ENCODE results near the gene PLXNA4. TPM values are rescaled to one million over a fixed set of nuclear protein-coding genes. Genes with fewer than 3 reads are reported as not detected.
A peak's percentile ranks its signal among the peaks of the same experiment; 100 is the strongest.

PLXNA4 gene
- total and polyA plus RNA-seq, 9 of the 15 experiments (the other 6 are each of a cell fraction or from before 2014, with no cell fraction given), result under 0.01 to 0.09 TPM; not detected in 7

DNA sequence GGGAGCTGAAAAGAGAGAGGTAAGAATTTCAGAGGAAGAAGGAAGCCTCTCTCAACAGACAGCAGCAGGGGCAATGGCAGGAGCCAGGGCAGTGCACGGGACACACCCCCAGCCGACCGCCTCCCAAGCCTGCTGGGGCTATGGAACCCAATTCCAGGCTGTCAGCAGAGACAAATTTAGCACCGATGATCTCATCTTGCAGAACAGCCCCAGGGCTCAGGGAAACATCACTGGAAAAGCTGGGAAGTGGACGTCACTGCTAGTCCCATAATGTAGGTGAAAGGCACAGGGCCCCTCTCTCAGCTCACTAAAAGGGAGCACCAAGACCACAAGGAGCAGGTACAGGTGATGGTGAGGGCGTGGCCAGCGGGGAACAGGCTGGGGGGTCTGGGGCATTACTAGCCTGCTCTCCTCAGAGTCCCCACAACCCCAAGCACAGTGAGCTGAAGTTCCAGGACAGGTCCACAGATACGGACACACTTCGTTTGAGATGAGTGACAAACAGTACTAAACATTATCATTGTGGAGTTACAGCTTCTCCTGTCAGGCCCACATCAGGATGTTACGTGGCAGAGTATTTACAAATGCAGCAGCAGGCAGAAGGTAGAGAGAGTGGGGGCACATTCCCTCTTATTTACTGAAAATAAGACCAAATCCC, 103.7 kb downstream of the PLXNA4 start:
- Histone ChIP-seq H3K4me2 (ENCODE audit: insufficient read depth, low read length) (no peak overlapping the region), H4K20me1 (replicated peaks; ENCODE audit: control insufficient read depth, insufficient read depth, low read length) (0 out of 2 replicates have a peak, but pooled peaks cover 5% of the 10 kb centered on the region), H3K36me3 (ENCODE audit: control insufficient read depth, insufficient read depth, low read length) (no peaks in the 10 kb centered on the region), H3K9ac (ENCODE audit: insufficient read depth in 1 of 2, low read depth in 2 of 2, low read length in 2 of 2) (0 out of 4 replicates have a peak overlapping the region, but pooled peaks of 1 of the 2 experiments have one; percentile 32), H3K27me3 (ENCODE audit: control insufficient read depth in 2 of 2, insufficient read depth in 2 of 2, low read length in 2 of 2) (peaks cover 6 to 21% of the 10 kb centered on the region in 2 experiments; a peak in 4 of 5 replicates), H2AFZ (ENCODE audit: low read depth, low read length) (no peak overlapping the region), H3K4me1 (replicated peaks in 1 of 2; ENCODE audit: control insufficient read depth in 2 of 2, insufficient read depth in 2 of 2, low read length in 2 of 2) (no peaks in the 10 kb centered on the region), H3K9me1 (ENCODE audit: control insufficient read depth, insufficient read depth, low read length) (no peaks in the 10 kb centered on the region), H3K4me3 (no peak overlapping the region), H3K79me2 (ENCODE audit: control insufficient read depth, insufficient read depth, low read length) (no peaks in the 10 kb centered on the region), H3K9me3 (replicated peaks; ENCODE audit: control insufficient read depth, insufficient read depth, low read depth, low read length) (no peaks in the 10 kb centered on the region), H3K27ac (ENCODE audit: extremely low read depth, low read depth, low read length) (no peak overlapping the region)
- 0% methylated on average over 10 of the region's 10 CpGs for WGBS (ENCODE audit: insufficient coverage, low coverage, missing lambda C conversion rate)
- ATAC-seq (no peak), FAIRE-seq (no peak), DNase-seq (ENCODE audit: extremely low read depth in 1 of 4, low spot score in 3 of 4) (no peak)
- ChIA-PET CTCF (ENCODE audit: low intra/inter-chr PET ratio) (no interaction called here), POLR2A (no interaction called here)
- intact Hi-C loops (cut with micrococcal nuclease), result no loop called here
- BruUV-seq (replicated peaks), result no TSS peak
- in situ Hi-C loops (cut with MboI), result no loop called here
- TF ChIP-seq EZH2 (IDR thresholded peaks at IDR 0.05; ENCODE audit: borderline replicate concordance, low read depth, low read length) (no peak), SMARCA4 (IDR thresholded peaks at IDR 0.05) (no peak), ZNF518B (CRISPR knock-in tag; IDR thresholded peaks at IDR 0.05) (no peak), ZNF589 (CRISPR knock-in tag; IDR thresholded peaks at IDR 0.05; ENCODE audit: low read depth) (no peak), YY1 (IDR thresholded peaks at IDR 0.05; ENCODE audit: borderline replicate concordance in 1 of 3, control insufficient read depth in 1 of 3, extremely low read depth in 1 of 3, insufficient read depth in 3 of 3, insufficient read length in 1 of 3, insufficient replicate concordance in 2 of 3, low read depth in 1 of 3, low read length in 2 of 3) (no peak), ZNF644 (tag; IDR thresholded peaks at IDR 0.05; ENCODE audit: low read depth) (no peak), EP300 (IDR thresholded peaks at IDR 0.05; ENCODE audit: low read length) (no peak), RCOR1 (IDR thresholded peaks at IDR 0.05; ENCODE audit: borderline replicate concordance in 1 of 2, low read depth in 2 of 2, low read length in 2 of 2) (no peak)
- TF ChIP-seq, protein P1, sequence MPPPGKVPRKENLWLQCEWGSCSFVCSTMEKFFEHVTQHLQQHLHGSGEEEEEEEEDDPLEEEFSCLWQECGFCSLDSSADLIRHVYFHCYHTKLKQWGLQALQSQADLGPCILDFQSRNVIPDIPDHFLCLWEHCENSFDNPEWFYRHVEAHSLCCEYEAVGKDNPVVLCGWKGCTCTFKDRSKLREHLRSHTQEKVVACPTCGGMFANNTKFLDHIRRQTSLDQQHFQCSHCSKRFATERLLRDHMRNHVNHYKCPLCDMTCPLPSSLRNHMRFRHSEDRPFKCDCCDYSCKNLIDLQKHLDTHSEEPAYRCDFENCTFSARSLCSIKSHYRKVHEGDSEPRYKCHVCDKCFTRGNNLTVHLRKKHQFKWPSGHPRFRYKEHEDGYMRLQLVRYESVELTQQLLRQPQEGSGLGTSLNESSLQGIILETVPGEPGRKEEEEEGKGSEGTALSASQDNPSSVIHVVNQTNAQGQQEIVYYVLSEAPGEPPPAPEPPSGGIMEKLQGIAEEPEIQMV (tag; conservative IDR thresholded peaks at IDR 0.05; ENCODE audit: low read depth), result no peak
- TF ChIP-seq, protein P2, sequence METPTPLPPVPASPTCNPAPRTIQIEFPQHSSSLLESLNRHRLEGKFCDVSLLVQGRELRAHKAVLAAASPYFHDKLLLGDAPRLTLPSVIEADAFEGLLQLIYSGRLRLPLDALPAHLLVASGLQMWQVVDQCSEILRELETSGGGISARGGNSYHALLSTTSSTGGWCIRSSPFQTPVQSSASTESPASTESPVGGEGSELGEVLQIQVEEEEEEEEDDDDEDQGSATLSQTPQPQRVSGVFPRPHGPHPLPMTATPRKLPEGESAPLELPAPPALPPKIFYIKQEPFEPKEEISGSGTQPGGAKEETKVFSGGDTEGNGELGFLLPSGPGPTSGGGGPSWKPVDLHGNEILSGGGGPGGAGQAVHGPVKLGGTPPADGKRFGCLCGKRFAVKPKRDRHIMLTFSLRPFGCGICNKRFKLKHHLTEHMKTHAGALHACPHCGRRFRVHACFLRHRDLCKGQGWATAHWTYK (CRISPR knock-in tag; IDR thresholded peaks at IDR 0.05), result no peak
- TF ChIP-seq, protein P3, sequence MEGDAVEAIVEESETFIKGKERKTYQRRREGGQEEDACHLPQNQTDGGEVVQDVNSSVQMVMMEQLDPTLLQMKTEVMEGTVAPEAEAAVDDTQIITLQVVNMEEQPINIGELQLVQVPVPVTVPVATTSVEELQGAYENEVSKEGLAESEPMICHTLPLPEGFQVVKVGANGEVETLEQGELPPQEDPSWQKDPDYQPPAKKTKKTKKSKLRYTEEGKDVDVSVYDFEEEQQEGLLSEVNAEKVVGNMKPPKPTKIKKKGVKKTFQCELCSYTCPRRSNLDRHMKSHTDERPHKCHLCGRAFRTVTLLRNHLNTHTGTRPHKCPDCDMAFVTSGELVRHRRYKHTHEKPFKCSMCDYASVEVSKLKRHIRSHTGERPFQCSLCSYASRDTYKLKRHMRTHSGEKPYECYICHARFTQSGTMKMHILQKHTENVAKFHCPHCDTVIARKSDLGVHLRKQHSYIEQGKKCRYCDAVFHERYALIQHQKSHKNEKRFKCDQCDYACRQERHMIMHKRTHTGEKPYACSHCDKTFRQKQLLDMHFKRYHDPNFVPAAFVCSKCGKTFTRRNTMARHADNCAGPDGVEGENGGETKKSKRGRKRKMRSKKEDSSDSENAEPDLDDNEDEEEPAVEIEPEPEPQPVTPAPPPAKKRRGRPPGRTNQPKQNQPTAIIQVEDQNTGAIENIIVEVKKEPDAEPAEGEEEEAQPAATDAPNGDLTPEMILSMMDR (IDR thresholded peaks at IDR 0.05 in 2 of 3, conservative IDR thresholded peaks at IDR 0.05 in 1 of 3; ENCODE audit: insufficient read depth in 2 of 3, low read depth in 1 of 3, low read length in 3 of 3), result no peak
